ENCODE results near the gene PHYKPL.

DNA sequence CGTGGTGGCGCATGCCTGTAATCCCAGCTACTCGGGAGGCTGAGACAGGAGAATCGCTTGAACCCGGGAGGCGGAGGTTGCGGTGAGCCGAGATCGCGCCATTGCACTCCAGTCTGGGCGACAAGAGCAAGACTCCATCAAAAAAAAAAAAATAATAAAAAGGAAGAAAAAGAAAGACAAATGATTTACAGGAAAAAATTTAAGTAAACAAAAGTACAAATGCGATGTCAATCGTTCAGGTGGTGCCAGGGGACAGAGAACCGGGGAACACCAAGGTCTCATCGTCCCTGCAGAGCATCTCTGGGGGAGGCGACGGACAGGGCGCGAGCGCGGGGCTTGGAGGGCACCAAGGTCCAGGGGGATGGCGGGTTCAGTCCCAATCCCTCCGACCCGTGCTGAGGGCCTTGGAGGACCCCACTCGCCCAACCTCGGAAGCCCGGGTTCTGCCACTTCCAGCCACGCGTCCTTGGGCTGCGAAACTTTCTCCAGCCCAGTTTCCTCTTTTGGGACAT is 28.9 kb downstream of the PHYKPL start:
- TF ChIP-seq GABPA (IDR thresholded peaks at IDR 0.05; ENCODE audit: low read depth) (no peak), POLR2AphosphoS5 (IDR thresholded peaks at IDR 0.05; ENCODE audit: low read depth) (no peak)
- TF ChIP-seq, protein P1, sequence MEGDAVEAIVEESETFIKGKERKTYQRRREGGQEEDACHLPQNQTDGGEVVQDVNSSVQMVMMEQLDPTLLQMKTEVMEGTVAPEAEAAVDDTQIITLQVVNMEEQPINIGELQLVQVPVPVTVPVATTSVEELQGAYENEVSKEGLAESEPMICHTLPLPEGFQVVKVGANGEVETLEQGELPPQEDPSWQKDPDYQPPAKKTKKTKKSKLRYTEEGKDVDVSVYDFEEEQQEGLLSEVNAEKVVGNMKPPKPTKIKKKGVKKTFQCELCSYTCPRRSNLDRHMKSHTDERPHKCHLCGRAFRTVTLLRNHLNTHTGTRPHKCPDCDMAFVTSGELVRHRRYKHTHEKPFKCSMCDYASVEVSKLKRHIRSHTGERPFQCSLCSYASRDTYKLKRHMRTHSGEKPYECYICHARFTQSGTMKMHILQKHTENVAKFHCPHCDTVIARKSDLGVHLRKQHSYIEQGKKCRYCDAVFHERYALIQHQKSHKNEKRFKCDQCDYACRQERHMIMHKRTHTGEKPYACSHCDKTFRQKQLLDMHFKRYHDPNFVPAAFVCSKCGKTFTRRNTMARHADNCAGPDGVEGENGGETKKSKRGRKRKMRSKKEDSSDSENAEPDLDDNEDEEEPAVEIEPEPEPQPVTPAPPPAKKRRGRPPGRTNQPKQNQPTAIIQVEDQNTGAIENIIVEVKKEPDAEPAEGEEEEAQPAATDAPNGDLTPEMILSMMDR (IDR thresholded peaks at IDR 0.05; ENCODE audit: insufficient read depth, low read length) = no peak
